HG02938 (cell line): ENCODE measurements around the gene IFT43.

Experiments used
- ATAC-seq: cut with Tn5 transposase; IDR thresholded peaks from one replicate; pipeline ENCODE4 v1.9.1; 2021; ENCODE audit warnings: mild to moderate bottlenecking, moderate library complexity; ENCODE audit not compliant: unreplicated experiment

IFT43 gene

GRCh38 chr14:75985618-75986438, at the start of gene IFT43:
IFT43 (plus strand) TSS chr14:75985763; CDS start chr14:75985787, 24 bp downstream.
- peak; percentile 70 for ATAC-seq

DNA sequence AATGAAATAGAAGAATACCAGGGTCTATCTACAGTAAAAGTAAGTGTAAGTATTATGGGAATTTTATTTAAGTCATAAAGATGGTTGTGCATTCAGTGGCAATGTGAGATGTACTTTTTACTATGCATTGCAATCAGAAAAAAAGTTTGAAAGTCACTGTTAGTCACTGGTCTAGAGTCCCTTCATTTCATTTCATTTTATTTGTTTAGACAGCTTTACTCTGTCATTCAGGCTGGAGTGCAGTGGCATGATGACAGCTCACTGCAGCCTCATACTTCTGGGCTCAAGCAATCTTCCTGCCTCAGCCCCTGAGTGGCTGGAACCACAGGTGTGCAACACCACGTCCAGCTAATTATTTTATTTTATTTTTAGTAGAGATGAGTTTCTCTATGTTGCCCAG, 46.4 kb upstream of the IFT43 start:
- ATAC-seq, result no peak

DNA sequence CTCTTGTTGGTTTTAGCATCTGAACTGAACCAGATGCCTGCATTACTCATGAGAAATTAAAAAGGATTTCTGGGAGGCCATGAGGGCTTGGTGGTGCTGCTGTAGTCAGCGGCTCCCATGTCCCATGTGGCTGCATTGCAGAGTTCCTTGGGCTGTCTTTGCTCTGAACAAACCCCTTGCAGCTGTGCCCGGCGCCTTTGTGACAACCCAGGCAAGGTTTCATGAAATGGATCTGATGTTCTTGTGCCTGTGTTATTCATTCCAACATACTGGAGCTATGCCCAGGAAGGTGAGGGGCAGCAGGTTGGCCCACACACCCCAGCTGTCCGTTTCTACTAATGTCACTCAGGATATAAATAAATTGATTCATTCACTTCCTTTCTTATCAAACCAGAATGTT, 44.5 kb upstream of the IFT43 start:
- ATAC-seq, result no peak

GRCh38 chr14:75944607-75945241, 40.8 kb upstream of the IFT43 start:
- no peak for ATAC-seq

DNA sequence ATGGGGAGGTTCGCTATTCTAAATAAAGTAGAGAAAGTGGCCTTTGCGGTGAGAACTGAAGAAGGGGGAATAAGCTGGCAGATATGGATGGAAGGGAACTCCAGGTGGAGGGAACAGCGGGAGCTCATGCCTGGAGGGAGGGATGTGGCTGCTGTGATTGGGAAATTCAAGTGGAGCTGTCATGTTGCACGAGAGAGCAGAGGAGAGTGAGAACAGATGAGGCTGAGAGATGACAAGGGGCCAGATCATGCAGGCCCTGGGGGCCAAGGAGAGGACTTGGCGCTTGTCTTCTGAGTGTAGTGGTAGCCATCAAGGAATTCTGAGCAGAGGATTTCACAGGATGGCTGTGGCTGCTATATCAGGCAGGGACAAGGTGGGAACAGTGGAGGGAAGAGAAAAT, 38.8 kb upstream of the IFT43 start:
- ATAC-seq, result no peak

- ATAC-seq, result no peak
Observed at GRCh38 chr14:75952489-75952888, 33.1 kb upstream of the IFT43 start.

DNA sequence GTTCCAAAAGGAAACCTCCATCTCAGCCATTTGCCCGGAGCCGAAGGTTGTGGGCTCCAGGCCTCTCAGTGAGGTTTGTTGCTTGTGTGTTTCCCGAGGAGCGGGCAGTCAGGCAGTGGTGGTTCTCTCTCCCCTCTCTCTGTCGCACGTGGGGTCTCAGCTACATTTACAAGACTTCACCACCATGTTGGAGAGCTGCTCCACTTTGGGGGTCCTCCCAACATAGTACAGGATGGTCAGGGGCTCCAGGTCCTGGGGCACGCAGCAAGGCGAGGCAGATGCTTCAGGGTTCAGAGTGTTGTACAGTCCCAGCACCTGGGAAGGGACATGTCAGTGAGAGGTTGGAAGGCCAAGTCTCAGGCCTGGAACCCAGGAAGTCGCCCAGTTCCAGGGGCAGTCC, 26.5 kb upstream of the IFT43 start:
- no peak for ATAC-seq

DNA sequence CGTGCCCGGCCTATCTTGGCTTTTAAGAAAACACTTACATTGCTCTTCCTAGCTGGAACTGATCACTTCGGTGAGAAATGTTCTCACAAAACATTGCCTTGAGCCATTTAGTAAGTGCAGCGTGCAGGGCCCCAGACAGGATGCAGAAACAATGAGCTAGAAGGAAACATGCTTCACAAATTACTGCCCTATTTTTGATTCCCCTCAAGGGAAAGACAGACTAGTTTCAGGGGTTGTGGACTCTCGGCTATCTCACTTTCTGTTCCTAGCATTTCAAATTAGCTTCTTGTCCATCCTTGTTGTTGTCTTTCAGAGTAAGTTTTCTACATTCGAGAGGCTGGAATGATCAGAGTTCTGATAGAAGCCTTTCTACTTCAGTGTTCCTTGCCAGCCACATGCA, 25.3 kb upstream of the IFT43 start:
- peak; percentile 81 for ATAC-seq

- no peak for ATAC-seq
Observed at GRCh38 chr14:75961662-75962061, 23.9 kb upstream of the IFT43 start.

- ATAC-seq, result no peak
Observed at GRCh38 chr14:75967866-75968265, 17.7 kb upstream of the IFT43 start.

DNA sequence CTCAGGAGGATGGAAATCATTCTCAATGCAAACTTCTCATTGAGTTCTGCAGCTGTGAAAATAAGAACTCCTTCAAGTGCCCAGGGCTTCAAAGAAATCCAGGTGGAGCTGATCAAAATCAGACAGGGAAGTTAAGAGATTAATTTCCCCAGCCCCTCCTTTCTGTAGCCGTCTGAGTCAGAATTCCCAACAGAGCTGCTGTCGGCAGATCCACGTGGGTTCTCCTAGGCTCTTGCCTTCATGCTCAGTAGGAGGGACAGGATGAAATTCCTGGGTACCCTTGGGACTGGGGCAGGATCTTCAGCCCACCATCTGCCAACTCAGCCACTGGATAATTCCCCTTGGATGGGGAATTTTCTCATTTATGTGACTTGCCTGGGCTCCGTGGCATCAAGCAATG, 17.1 kb upstream of the IFT43 start:
- ATAC-seq, result no peak

DNA sequence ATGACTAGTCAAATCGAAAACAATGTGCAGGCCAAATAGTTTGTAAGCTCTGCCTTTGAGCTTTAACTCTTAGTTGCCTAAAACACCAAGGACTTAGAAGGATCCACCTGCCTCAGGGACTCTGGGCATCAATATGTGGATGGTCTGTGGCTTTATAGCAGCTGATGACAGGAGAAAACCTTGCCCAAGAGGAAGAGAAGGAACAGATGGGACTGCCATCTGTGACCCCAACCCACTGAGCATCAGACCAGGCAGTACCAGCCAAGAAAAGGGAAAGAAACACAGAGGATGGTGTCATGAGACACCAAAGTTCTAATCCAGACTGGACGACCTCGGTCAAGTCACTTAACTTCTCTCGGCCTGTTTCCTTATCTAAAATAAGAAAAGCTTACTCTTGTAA, 16.4 kb upstream of the IFT43 start:
- ATAC-seq, result no peak

DNA sequence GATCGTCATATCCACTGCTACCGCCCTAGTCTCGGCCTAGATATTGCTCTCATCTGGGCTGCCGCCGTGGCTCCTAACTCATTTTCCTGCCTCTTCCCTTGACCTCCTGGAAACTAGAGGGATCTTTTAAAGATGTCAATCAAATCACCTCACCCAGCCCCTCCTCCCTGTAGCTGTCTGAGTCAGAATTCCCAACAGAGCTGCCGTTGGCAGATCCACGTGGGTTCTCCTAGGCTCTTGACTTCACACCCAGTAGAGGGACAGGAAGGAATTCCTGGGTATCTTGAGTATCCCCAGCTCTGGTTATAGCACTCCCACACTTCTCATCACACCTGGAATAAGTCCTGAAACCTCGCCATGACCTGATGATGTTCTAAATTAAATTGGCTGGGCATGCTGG, 15.7 kb upstream of the IFT43 start:
- ATAC-seq, result no peak

DNA sequence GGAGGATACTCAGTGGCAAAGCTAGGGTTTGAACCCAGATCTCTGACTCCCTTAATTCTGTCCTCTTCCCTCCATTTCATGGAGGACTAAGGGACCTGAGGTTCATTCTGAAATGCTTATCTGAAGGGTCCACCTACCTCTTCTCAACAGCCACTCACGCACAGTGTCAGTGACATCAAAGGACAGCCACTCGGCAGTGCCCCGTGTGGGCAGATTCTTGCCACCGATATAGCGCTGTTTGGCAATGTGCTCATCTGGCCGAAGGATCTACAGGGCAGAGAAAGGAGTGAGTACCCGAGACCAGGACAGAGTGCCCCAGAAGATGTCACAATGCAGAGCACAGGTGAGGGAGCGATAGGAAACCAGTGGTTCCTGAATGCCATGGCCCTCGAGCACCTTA, 14.6 kb upstream of the IFT43 start:
- no peak for ATAC-seq

GRCh38 chr14:75971509-75971908, 14.1 kb upstream of the IFT43 start:
- no peak for ATAC-seq

- no peak for ATAC-seq
Observed at GRCh38 chr14:75972801-75973421, 12.7 kb upstream of the IFT43 start.

GRCh38 chr14:75976826-75977581, 8.6 kb upstream of the IFT43 start:
- ATAC-seq, result no peak

DNA sequence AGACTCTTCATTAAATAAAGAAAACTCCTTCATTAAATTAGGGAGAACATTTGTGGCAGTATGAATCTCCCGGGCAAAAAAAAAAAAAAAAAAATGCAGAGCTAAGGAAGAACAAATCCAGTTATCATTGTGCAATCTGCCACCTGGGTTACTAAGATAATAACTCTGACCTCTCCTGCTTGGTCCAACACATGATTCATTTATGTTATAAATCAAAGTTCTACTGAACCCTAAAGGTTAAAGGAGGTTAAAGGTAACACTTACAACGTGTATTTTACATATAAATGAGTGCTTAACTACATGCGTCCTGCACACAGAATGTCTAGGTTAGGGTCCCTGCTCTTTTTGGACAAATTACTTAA, 8.0 kb upstream of the IFT43 start:
- ATAC-seq, result no peak

- no peak for ATAC-seq
Observed at GRCh38 chr14:75978249-75978731, 7.3 kb upstream of the IFT43 start.

DNA sequence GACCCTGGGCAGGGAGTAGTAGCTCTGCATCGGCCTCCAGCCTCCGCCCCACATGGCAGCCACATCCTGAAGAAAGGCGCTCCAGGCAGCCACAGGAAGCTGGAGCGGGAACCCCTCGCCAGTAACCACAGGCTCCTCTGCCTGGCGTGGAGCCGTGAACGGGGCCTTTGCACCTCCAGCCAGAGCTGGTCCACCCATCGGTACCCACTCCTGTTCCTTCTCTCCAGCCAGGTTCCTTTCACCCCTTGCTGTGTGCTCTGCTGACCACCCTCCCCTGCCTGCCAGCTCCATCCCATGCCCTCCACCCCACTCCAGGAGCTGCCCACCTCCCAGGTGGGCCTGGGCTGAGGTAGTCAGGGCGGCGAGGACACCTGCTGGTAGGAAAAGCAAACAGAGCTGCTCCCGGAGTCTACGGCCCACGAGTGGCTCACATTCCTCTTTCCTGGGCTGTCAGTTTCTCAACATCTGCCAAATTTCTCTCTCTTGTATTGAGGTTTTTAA, 6.4 kb upstream of the IFT43 start:
- ATAC-seq, result no peak
